ENCODE results near the gene MICA. TPM values are rescaled to one million over a fixed set of nuclear protein-coding genes. Genes with fewer than 3 reads are reported as not detected.

Gene MICA
- total RNA-seq, 1 donor from 2014 or later = 70.0 TPM

- H3K27ac Mint-ChIP-seq (ENCODE audit: unreplicated experiment) = no peak overlapping the region
- peak overlapping the region; percentile 86 for H3K9ac ChIP-seq (ENCODE audit: low read length)
These were observed 47.0 kb upstream of the MICA start for GRCh38 chr6:31356216-31356945.

GRCh38 chr6:31356946-31357466 is 46.4 kb upstream of the MICA start, which contains the start of gene HLA-B:
HLA-B (minus strand) TSS chr6:31357179; CDS start chr6:31357158, 21 bp downstream.
- peaks cover 29% of the 10 kb centered on the region for H3K36me3 Mint-ChIP-seq (ENCODE audit: low read depth, unreplicated experiment)
- DNase-seq (ENCODE audit: low read depth) (peak; percentile 73), FAIRE-seq (no peak)
- H3K27ac Mint-ChIP-seq (ENCODE audit: unreplicated experiment) = peak within 1 kb of the TSS; percentile 84
- H3K4me1 Mint-ChIP-seq (ENCODE audit: low read depth, unreplicated experiment) = peaks cover 28% of the 10 kb centered on the region
- H3K27ac ChIP-seq (ENCODE audit: low read depth, low read length) = peak within 1 kb of the TSS; percentile 47
- TF ChIP-seq CTCF (IDR thresholded peaks at IDR 0.05; ENCODE audit: insufficient read depth, low read depth, low read length) (no peak), EZH2 (IDR thresholded peaks at IDR 0.05; ENCODE audit: insufficient read depth, low read length) (no peak)
- peaks cover 25% of the 10 kb centered on the region for H3K27me3 ChIP-seq (ENCODE audit: insufficient read depth, low read length)
- H3K9me3 Mint-ChIP-seq (ENCODE audit: unreplicated experiment) = peaks cover 7% of the 10 kb centered on the region
- peak within 1 kb of the TSS; percentile 92 for H3K4me3 Mint-ChIP-seq (ENCODE audit: unreplicated experiment)
- peaks cover 16% of the 10 kb centered on the region for H3K27me3 Mint-ChIP-seq (ENCODE audit: low read depth, unreplicated experiment)
- peak within 1 kb of the TSS; percentile 95 for H3K4me2 ChIP-seq (ENCODE audit: low read length)
- H3K4me3 ChIP-seq (ENCODE audit: insufficient read depth, low read depth, low read length) = peak within 1 kb of the TSS; percentile 70
- H3K9ac ChIP-seq (ENCODE audit: low read length) = peak within 1 kb of the TSS; percentile 86
- peaks cover 3% of the 10 kb centered on the region for H3K4me1 ChIP-seq (ENCODE audit: insufficient read depth, low read length)
- H3K9me3 ChIP-seq (ENCODE audit: insufficient read depth, low read depth, low read length) = no peaks in the 10 kb centered on the region
- no peaks in the 10 kb centered on the region for H3K79me2 ChIP-seq (ENCODE audit: insufficient read depth, low read length)
- H3K36me3 ChIP-seq (ENCODE audit: insufficient read depth, low read length) = no peaks in the 10 kb centered on the region
- H4K20me1 ChIP-seq (ENCODE audit: insufficient read depth, low read length) = peaks cover 19% of the 10 kb centered on the region
- H2AFZ ChIP-seq (ENCODE audit: low read depth, low read length) = peak within 1 kb of the TSS; percentile 77

More at GRCh38 chr6:31356216-31356945, 47.0 kb upstream of the MICA start:
- H3K4me2 ChIP-seq (ENCODE audit: low read length) = peak overlapping the region; percentile 95
- no peaks in the 10 kb centered on the region for H3K79me2 ChIP-seq (ENCODE audit: insufficient read depth, low read length)
- H3K27me3 ChIP-seq (ENCODE audit: insufficient read depth, low read length) = peaks cover 22% of the 10 kb centered on the region
- no peak for DNase-seq (ENCODE audit: low read depth)
- Mint-ChIP-seq H3K4me3 (ENCODE audit: unreplicated experiment) (peak overlapping the region; percentile 92), H3K9me3 (ENCODE audit: unreplicated experiment) (peaks cover 6% of the 10 kb centered on the region), H3K4me1 (ENCODE audit: low read depth, unreplicated experiment) (peaks cover 28% of the 10 kb centered on the region), H3K36me3 (ENCODE audit: low read depth, unreplicated experiment) (peaks cover 29% of the 10 kb centered on the region), H3K27me3 (ENCODE audit: low read depth, unreplicated experiment) (peaks cover 16% of the 10 kb centered on the region)
- TF ChIP-seq EZH2 (IDR thresholded peaks at IDR 0.05; ENCODE audit: insufficient read depth, low read length) = no peak
- TF ChIP-seq CTCF (IDR thresholded peaks at IDR 0.05; ENCODE audit: insufficient read depth, low read depth, low read length) = no peak
- peaks cover 3% of the 10 kb centered on the region for H3K4me1 ChIP-seq (ENCODE audit: insufficient read depth, low read length)
- peaks cover 19% of the 10 kb centered on the region for H4K20me1 ChIP-seq (ENCODE audit: insufficient read depth, low read length)
- no peak for FAIRE-seq
- peak overlapping the region; percentile 70 for H3K4me3 ChIP-seq (ENCODE audit: insufficient read depth, low read depth, low read length)
- peak overlapping the region; percentile 77 for H2AFZ ChIP-seq (ENCODE audit: low read depth, low read length)
- peak overlapping the region; percentile 47 for H3K27ac ChIP-seq (ENCODE audit: low read depth, low read length)
- no peaks in the 10 kb centered on the region for H3K9me3 ChIP-seq (ENCODE audit: insufficient read depth, low read depth, low read length)
- no peaks in the 10 kb centered on the region for H3K36me3 ChIP-seq (ENCODE audit: insufficient read depth, low read length)

Measured in astrocyte (in vitro differentiated cells and primary cell).